ENCODE results near the gene DGKB.

GRCh38 chr7:14748461-14748860, 154.1 kb downstream of the DGKB start:
- TF ChIP-seq CTCF (IDR thresholded peaks at IDR 0.05) (no peak), EP300 (IDR thresholded peaks at IDR 0.05) (no peak), POLR2A (IDR thresholded peaks at IDR 0.05) (no peak)

All from stomach (tissue), 4 donors.